BJ (cell line): ENCODE results near the gene ZCCHC24. TPM values are rescaled to one million over a fixed set of nuclear protein-coding genes. Genes with fewer than 3 reads are reported as not detected.

Experiments used
- CTCF ChIA-PET: fragments of 350-600 bp; formaldehyde crosslinking; extraction: SDS; loops from one replicate; lab custom pipeline; 2021; ENCODE audit warnings: antibody characterized with exemption, inconsistent platforms; lab: Yijun Ruan, JAX
- POLR2A ChIA-PET: fragments of 300-600 bp; sonication (Branson Sonifier 250); formaldehyde crosslinking; extraction: SDS; loops from one replicate; lab custom pipeline; 2021; ENCODE audit warnings: antibody characterized with exemption; lab: Charles Lee
- DNase-seq: peaks from one replicate; pipeline ENCODE4 v3.0.0-alpha.2; 2011; ENCODE audit warnings: low read depth
- H3K27me3 ChIP-seq: 2 replicates; pipeline ENCODE4 v1.6.0; 2011; ENCODE audit warnings: low read length; ENCODE audit not compliant: control insufficient read depth, insufficient read depth
- H3K36me3 ChIP-seq: 2 replicates; pipeline ENCODE4 v1.5.1; 2011; ENCODE audit warnings: low read length; ENCODE audit not compliant: control insufficient read depth, insufficient read depth
- H3K4me3 ChIP-seq: 2 replicates; pipeline ENCODE4 v1.5.1; 2011; ENCODE audit warnings: low read depth, mild to moderate bottlenecking, control low read depth, low read length
- CTCF ChIP-seq: IDR thresholded peaks from 2 replicates; pipeline ENCODE4 v1.5.1; 2011; ENCODE audit warnings: low read depth, mild to moderate bottlenecking, control low read depth, inconsistent platforms, low read length, moderate library complexity; ENCODE audit not compliant: insufficient read depth
- polyA plus RNA-seq: library from polyadenylated mRNA; depleted of rRNA; stranded (reverse); fragments of >200 nt; gene quantifications from 2 replicates; pipeline ENCODE4 v1.2.3, GENCODE V29; 2011

Gene ZCCHC24
- polyA plus RNA-seq, 1 experiment, result 49.1 TPM

DNA sequence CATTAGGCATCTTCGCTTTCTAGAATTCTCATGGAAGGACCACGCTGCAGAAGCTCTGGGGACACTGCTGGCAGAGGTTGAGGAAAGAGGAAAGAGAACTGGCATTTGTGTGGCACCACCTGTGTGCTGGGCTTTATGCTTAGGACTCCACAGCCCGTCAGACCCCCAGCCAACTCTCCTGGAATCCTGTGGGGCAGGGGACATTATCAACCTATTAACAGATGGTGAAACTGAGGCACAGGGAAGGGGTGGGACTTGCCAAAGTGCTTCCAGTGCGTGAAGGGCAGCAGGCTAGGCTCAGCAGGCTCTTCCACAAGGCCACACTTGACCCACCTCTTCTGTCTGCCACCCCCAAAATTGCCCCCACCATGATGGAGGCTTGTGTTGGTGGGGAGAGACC, 46.8 kb downstream of the ZCCHC24 start:
- no peak for DNase-seq
- peaks cover 8% of the 10 kb centered on the region for H3K36me3 ChIP-seq
- no peaks in the 10 kb centered on the region for H3K27me3 ChIP-seq
- no peak for TF ChIP-seq CTCF
- ChIA-PET CTCF (interaction anchor here (0.9 to 4.1 kb wide), 7 partner anchors 9 to 71 kb away, joined by 3 to 19 read pairs (median 4); no protein-coding TSS in a partner anchor), POLR2A (no interaction called here)
- no peak overlapping the region for H3K4me3 ChIP-seq

GRCh38 chr10:79397575-79398303, 47.7 kb downstream of the ZCCHC24 start:
- Histone ChIP-seq H3K4me3 (no peak overlapping the region), H3K27me3 (no peaks in the 10 kb centered on the region), H3K36me3 (peaks cover 12% of the 10 kb centered on the region)
- POLR2A ChIA-PET, result no interaction called here
- no peak for TF ChIP-seq CTCF
- CTCF ChIA-PET, result interaction anchor here (0.9 to 4.1 kb wide), 4 partner anchors 8 to 90 kb away, joined by 3 to 19 read pairs (median 16); no protein-coding TSS in a partner anchor
- peak; percentile 78 for DNase-seq

DNA sequence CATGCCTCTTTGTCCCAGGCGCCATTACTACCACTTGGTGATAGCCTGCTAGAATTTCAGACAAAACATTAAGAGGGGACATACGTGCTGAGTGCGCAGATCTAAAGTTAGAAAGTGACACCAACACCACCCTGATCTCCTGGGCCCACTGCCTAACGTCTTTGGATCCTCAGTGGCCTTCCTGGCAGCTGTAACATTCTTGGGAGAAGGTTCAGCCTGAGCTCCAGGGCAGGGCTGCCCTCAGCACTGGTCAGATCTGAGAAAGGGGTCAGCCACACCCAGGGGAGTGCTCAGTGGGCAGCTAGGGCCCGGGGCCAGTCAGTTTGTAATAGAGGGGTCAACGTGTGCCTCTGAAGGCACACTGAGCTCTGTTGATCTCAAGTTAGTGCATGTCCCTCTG, 48.4 kb downstream of the ZCCHC24 start:
- ChIA-PET CTCF (interaction anchor here (0.9 to 4.1 kb wide), 3 partner anchors 23 to 91 kb away, joined by 3 to 18 read pairs (median 3); no protein-coding TSS in a partner anchor), POLR2A (no interaction called here)
- Histone ChIP-seq H3K36me3 (peaks cover 17% of the 10 kb centered on the region), H3K27me3 (no peaks in the 10 kb centered on the region), H3K4me3 (no peak overlapping the region)
- TF ChIP-seq CTCF, result no peak
- DNase-seq, result no peak

DNA sequence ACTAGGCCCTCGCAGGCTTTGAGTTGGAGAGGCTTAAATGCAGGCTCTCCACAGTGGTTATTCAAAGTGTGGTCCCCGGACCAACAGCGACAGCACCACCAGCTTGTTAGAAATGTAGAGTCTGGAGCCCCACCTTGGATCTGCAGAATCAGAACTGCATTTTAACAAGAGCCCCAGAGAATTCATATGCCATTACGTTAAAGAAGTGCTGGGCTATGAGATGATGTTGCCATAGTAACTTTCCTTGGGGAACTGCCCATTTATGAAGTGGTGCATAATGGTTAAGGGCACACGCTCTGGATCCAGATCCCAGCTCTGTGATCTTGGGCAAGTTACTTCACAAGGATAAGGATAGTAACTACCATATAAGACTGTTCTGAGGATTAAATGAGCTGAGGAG, 48.9 kb downstream of the ZCCHC24 start:
- Histone ChIP-seq H3K4me3 (no peak overlapping the region), H3K36me3 (peaks cover 17% of the 10 kb centered on the region), H3K27me3 (no peaks in the 10 kb centered on the region)
- ChIA-PET CTCF (interaction anchor here (0.9 to 4.1 kb wide), 4 partner anchors 22 to 91 kb away, joined by 3 to 18 read pairs (median 3); no protein-coding TSS in a partner anchor), POLR2A (interaction anchor here (0.7 kb wide), 1 partner anchor 13 kb away, joined by 3 read pairs; no protein-coding TSS in a partner anchor)
- no peak for TF ChIP-seq CTCF
- DNase-seq, result no peak

DNA sequence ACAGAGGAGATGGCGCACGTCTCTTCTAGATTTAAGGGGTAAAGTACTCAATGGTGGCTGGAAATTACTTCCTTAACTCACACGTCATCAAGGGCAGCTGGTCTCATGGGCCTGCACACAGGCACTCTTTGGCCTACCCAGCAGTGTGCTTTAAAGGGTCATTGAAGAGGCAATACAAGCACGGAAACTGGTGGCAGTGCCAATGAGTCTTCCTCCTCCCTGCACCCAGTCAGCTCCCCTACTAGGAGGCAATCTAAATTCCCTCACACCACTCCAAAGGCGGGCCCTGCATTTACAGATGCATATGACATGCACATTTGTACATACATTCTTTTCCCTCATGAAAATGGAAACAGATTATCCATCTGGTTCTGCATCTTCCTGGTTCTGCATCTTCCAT, 50.8 kb downstream of the ZCCHC24 start:
- Histone ChIP-seq H3K36me3 (peaks cover 28% of the 10 kb centered on the region), H3K27me3 (no peaks in the 10 kb centered on the region), H3K4me3 (no peak overlapping the region)
- no peak for TF ChIP-seq CTCF
- ChIA-PET POLR2A (no interaction called here), CTCF (interaction anchor here (1.2 kb wide), 1 partner anchor 12 kb away, joined by 3 read pairs; no protein-coding TSS in a partner anchor)
- DNase-seq, result no peak
